HG03060 (cell line): ENCODE results near the gene RELN.

ENCODE experiments used
- ATAC-seq: cut with Tn5 transposase; IDR thresholded peaks from one replicate; pipeline ENCODE4 v1.9.1; 2021; ENCODE audit warnings: low read depth, moderate number of reproducible peaks; ENCODE audit not compliant: unreplicated experiment

RELN gene

DNA sequence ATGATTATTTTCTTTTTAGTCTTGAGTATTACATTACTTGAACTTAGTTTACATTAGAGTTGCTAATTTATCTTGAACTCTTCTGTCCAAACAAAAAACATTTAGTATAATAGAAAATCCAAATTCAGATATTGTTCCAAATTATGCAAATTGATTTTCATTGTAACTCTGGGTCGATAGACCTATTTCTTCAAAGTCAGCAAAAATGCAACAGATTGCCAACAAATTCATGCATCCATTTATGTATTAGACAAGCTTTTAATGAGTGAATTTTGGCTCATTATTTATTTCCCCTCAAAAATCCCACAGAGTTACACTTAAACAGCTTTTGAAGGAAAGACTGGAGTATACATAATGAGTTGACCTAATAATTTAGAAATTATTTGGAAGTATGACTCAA lies 240.8 kb downstream of the RELN start:
- no peak for ATAC-seq

DNA sequence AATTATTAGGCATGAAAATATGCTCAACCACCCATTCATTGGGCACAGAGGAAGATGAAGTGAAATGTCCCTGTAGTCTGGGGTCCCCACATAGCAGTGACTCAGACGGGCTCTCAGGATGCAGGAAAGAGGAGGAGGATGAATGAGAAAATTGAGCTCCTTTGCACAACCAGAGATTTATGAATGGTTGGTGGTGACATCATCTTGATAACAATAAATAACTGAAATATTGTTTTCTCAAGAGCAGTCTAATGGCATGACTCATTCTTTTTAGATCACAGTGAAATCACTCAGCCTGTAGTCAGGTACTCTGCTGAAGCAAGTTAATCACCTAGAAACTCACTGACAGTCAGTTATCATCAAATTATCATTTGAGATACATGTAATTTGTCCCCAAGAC lies 254.1 kb downstream of the RELN start:
- no peak for ATAC-seq

GRCh38 chr7:103731169-103731568 lies 258.3 kb downstream of the RELN start:
- ATAC-seq: no peak

- ATAC-seq: no peak
Measured at GRCh38 chr7:103729026-103729425, 260.4 kb downstream of the RELN start.

GRCh38 chr7:103727982-103728610 lies 261.4 kb downstream of the RELN start:
- no peak for ATAC-seq

DNA sequence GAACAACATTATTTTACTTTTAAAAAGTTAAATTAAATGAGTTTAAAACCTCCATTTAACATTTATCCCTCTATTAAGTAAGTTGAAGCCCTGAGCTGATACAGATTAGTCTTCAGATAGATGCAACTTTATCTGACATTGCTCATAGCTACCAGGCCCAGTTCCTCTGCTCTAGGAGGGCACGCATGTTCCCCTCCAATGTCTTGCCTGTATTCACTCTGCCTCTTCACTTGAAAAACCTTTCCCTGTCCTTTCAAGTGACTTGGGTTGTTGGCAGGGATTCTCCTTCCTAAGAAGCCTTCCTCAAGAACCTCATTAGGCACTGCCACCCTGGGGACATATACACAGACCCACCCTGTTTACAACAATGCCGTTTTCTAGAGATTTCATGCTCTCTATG lies 270.4 kb downstream of the RELN start:
- no peak for ATAC-seq

GRCh38 chr7:103718482-103719061 lies 270.9 kb downstream of the RELN start:
- ATAC-seq: no peak

- ATAC-seq: no peak
Measured at GRCh38 chr7:103717574-103717973, 271.9 kb downstream of the RELN start.

DNA sequence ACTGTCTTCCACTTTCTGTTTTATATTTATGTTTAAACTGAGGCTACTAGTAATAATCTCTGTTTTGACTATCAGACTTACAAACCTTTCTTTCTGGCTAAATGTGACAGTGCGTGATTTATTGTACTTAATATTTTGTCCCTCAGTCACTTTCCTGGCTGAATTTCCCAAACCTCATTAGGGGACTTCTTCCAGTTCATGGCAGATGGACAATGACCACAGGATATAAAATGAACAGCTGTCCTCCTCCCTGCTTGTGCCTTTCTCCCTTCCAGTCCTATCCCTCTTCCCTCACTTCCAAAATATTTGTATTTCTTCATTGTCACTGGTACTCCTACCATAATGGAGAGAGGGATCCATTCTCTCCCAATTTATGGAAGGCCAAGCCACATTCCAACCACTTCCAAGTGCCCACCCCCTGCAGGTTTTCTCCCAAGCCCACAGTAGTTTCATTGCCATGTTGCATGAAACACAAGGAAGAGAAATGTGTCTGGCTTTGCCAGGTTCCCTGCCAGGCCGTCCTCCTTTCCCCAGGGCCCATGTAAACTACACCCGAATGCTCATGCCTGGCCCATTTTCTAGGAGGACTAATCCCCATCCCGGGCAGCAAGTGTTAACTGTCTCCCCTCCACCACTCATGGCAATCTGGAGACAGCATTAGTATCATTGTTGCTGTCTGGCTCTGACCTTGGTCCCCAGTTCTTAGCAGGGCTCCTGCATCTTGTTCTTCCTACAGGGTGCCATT lies 273.9 kb downstream of the RELN start:
- ATAC-seq: no peak

DNA sequence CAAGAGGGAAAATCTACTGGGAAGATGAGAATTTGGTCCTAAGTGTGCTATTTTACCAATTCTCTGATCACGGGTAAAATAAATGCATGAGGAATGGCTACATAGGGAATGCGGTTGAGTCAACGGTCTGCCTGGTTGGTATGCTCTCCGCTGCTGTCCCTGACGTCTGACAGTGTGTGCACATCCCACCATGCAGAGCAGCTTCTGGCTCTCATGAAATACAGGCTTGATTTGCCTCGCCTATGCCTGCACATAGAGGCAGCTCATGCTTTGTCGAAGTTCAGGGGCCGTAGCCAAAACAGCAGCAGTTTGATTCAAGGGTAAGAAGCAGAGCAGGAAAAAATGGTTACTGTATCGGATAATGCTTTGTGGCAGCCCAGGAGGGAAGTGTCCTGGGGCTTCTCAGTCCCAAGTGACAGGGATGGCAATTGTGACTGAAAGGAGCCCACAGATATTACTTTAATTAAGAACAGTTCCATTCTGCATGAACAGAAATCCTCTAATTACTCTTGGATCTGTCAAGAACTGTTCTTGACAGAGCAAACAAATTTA lies 275.0 kb downstream of the RELN start:
- ATAC-seq: no peak

DNA sequence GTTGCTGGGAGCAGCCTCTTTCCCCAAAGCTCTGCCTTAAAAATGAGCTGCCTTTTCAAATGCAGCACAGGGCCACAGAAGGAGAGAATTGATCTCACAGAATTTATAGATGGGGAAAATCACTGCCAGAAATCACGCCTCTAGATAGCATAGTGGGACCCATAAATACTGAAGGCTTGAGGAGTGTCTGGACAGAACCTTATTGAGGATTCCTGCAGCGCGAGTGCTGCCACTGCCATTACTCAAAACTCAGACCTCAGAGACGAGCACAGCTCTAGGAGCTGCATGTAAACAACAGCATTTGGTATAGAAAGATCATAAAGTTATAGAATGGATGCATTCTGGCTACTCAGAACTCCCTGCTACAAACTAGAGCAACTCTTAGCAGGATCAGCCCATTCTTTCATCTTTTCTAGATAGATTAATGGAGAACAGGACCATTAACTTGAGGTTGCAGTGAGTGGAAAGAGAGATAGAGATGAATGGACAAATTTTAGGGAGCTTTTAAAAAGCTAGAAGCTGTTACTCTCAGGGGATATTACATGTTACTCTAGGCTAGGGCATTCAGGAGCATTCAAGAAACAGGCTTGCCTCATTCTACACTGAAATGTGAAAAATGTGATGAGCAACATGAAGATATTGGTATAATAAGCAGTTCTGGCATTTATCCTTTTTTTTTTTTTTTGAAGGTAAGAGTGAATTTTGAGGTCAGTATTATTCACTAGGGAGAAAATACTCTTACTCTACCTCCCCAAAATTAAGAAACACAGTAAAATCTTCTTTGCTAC lies 276.3 kb downstream of the RELN start:
- no peak for ATAC-seq

GRCh38 chr7:103711413-103711812 lies 278.0 kb downstream of the RELN start:
- no peak for ATAC-seq

- ATAC-seq: no peak
Measured at GRCh38 chr7:103710247-103710646, 279.2 kb downstream of the RELN start.

- no peak for ATAC-seq
Measured at GRCh38 chr7:103706805-103707204, 282.7 kb downstream of the RELN start.

DNA sequence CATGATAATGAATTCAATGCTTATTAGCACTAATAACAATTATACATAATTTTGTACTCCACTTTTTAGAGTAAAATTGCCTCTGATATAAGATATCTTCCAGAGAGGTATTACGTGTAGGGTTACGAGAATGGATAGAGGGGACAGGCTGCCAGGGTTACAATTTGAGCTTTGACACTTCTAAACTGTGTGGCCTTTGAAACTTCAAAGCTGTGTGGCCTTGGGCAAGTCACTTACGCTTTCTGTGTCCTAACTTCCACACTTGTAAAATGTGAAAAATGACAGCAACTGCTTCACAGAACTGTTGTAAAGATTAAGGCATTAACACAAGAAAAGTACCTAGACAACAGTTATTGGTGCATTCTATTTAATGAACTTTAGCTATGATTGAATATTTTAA lies 283.9 kb downstream of the RELN start:
- no peak for ATAC-seq

DNA sequence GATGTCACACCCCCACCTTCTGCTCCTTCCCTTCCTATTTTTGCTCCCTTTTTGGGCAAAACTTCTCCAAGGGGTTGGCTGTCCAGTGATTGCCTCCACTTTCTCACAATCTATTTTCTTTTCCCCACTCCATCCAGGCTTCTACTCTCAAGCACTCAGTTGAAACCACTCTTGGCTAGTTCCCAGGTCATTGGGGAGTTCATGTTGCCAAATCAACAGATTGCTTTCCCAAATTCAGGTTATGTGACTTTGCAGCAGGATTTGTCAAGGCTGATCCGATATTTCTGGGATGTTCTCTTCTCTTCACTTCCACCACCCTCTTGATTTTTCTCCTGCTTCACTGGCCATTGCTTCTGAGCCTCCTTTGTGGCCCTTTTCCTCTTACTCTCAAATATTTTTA lies 284.8 kb downstream of the RELN start:
- ATAC-seq: no peak

DNA sequence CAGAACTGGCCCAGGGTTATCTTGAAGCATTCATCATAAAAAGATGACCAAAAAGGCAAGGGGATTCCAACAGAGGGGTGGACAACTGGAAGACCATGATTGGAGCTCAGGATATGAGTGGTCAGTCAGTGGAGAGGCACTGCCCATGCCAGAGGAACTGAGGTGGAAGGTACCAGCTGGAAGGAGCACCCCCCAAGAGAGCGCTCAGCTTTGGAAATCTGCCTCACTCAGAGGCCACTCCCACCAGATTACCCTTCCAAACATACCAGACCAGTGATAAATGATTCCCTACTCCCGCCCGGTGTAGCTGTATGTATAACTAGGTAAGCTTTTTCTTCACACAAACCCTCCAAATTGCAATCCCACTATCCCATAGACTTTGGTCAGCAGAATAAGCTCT lies 286.5 kb downstream of the RELN start:
- ATAC-seq: no peak

DNA sequence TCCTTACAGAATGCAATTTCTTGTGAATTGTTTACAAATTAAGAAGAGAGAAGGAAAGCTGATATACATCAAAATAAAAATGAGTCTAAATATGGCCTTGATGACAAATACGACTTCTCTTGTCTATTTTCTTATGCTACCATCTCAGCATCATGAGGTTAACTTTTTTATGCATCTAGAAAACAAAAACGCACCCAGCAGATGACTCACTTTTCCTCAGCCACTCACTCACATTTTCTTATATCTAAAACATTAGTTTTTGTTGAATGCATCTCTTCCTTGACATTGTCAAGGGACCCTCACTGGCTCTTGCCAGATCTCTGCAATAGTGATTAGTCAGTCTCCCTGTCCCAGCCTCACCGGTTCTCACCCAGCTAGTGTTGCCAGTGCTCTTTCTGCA lies 287.0 kb downstream of the RELN start:
- ATAC-seq: no peak

GRCh38 chr7:103699032-103699431 lies 290.4 kb downstream of the RELN start:
- ATAC-seq: no peak

DNA sequence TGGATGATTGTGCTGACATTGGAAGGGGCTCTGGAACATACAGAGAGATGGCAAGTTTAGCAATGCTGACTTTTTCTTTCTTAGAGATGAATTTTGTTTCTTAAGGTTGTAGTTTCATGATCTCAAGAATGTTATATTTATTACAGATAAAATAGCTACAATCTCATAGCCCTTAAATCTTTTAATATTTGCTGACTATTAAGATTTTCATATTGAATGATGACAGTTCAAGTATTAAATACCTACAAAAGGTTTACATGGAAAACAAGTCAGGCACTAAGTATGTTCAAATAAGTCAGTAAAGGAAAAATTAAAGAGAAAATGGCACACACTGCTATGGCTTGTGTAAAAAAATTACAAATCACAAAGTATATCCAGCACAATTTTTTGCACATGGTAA lies 291.4 kb downstream of the RELN start:
- ATAC-seq: no peak

DNA sequence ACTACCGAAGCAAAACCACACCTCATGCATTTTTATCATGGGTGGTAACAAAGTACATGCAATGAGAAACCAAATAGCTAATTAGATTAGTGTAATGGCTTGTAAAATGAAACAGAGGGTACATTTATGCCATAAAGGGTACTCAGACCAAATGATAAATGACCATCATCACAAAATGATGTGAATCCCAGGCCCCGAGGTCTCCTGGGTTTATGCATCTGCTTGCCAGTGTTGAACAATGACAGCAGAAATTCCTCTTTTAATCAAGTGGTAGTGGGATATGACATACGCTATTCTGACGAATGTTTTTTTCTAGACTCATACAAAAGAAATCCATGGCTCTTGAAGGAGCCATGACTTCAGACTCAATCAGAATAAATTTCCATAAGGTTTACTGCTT lies 293.9 kb downstream of the RELN start:
- ATAC-seq: no peak
